HEK293T (cell line): ENCODE measurements around the gene MEAK7.

Source experiments
- ARNT ChIP-seq: fragments of 450-650 bp; IDR thresholded peaks from 2 replicates; pipeline ENCODE4 v1.6.1; 2017; ENCODE audit warnings: mild to moderate bottlenecking
- BHLHE40 ChIP-seq: fragments of 450-650 bp; IDR thresholded peaks from 2 replicates; pipeline ENCODE4 v1.6.1; 2016; ENCODE audit warnings: mild to moderate bottlenecking, moderate library complexity, borderline replicate concordance
- ELF4 ChIP-seq: fragments of 450-650 bp; IDR thresholded peaks from 2 replicates; pipeline ENCODE4 v1.6.1; 2017; ENCODE audit warnings: antibody characterized with exemption
- FOXA1 ChIP-seq: fragments of 450-650 bp; IDR thresholded peaks from 2 replicates; pipeline ENCODE4 v1.6.1; 2016; ENCODE audit warnings: mild to moderate bottlenecking
- FOXM1 ChIP-seq: fragments of 450-650 bp; IDR thresholded peaks from 2 replicates; pipeline ENCODE4 v1.6.1; 2017; ENCODE audit warnings: mild to moderate bottlenecking, borderline replicate concordance
- NFRKB ChIP-seq: fragments of 450-650 bp; IDR thresholded peaks from 2 replicates; pipeline ENCODE4 v1.6.1; 2016; ENCODE audit warnings: mild to moderate bottlenecking, moderate library complexity
- PKNOX1 ChIP-seq: fragments of 450-650 bp; IDR thresholded peaks from 2 replicates; pipeline ENCODE4 v1.6.1; 2016
- SP1 ChIP-seq: fragments of 450-650 bp; IDR thresholded peaks from 2 replicates; pipeline ENCODE4 v1.6.1; 2017
- SUZ12 ChIP-seq: fragments of 450-650 bp; IDR thresholded peaks from 2 replicates; pipeline ENCODE4 v1.6.1; 2016; ENCODE audit warnings: mild to moderate bottlenecking
- TARDBP ChIP-seq: fragments of 450-650 bp; IDR thresholded peaks from 2 replicates; pipeline ENCODE4 v1.6.1; 2016
- ZNF384 ChIP-seq: fragments of 450-650 bp; IDR thresholded peaks from 2 replicates; pipeline ENCODE4 v1.6.1; 2016

DNA sequence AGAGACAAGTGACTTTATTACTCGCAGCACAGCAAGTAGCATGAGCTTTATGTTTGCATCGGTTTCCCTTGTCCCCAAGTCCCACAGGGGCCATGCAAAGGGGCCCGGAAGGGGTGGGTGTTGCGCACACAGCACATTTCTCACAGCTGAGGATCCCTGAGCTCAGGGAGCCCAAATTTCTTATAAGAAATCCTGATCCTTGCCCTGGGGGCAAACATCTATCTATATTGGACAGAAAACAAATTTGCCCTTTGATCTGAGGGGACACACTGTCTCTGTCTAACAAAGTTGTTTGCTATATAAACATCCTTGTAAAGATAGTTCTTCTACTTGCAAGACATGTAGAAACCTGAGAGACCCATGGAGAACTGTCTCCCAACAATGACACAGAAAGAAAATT, 35.7 kb upstream of the MEAK7 start:
- TF ChIP-seq SP1 (no peak), PKNOX1 (no peak), FOXA1 (no peak), ELF4 (no peak), BHLHE40 (no peak), FOXM1 (no peak), TARDBP (no peak), ZNF384 (no peak), NFRKB (no peak), SUZ12 (no peak), ARNT (no peak)
